Nephron progenitor cell (in vitro differentiated cells): ENCODE results near the gene PTCSC3.

Experiments
- DNase-seq: peaks from one replicate; pipeline ENCODE4 v3.0.0; 2021
- H3K27ac Mint-ChIP-seq: 2 replicates; pipeline ENCODE4 v1.8.0; 2021; ENCODE audit warnings: mild to moderate bottlenecking, moderate library complexity, mixed read lengths
- H3K27me3 Mint-ChIP-seq: 2 replicates; pipeline ENCODE4 v1.8.0; 2021; ENCODE audit warnings: mild to moderate bottlenecking, low read depth, mixed read lengths; ENCODE audit not compliant: poor library complexity
- H3K36me3 Mint-ChIP-seq: 2 replicates; pipeline ENCODE4 v1.8.0; 2021; ENCODE audit warnings: low read depth, mixed read lengths
- H3K4me1 Mint-ChIP-seq: 2 replicates; pipeline ENCODE4 v1.8.0; 2021; ENCODE audit warnings: mixed read lengths
- H3K4me3 Mint-ChIP-seq: 2 replicates; pipeline ENCODE4 v1.8.0; 2021; ENCODE audit warnings: mild to moderate bottlenecking, moderate library complexity, mixed read lengths
- H3K9me3 Mint-ChIP-seq: 2 replicates; pipeline ENCODE4 v1.8.0; 2021; ENCODE audit warnings: mild to moderate bottlenecking, moderate library complexity, mixed read lengths
- CTCF ChIP-seq: fragments of 200-600 bp; sonication (generic); IDR thresholded peaks from 2 replicates; pipeline ENCODE4 v1.5.0; 2021; ENCODE audit warnings: antibody characterized with exemption

The PTCSC3 gene

GRCh38 chr14:36151335-36151734, 25.2 kb downstream of the PTCSC3 start:
- no peak for TF ChIP-seq CTCF
- DNase-seq, result no peak
- no peaks in the 10 kb centered on the region for H3K4me1 Mint-ChIP-seq
- H3K36me3 Mint-ChIP-seq, result peaks cover 18% of the 10 kb centered on the region
- no peak overlapping the region for H3K4me3 Mint-ChIP-seq
- H3K27ac Mint-ChIP-seq, result no peak overlapping the region
- peaks cover 1% of the 10 kb centered on the region for H3K27me3 Mint-ChIP-seq
- peaks cover 40% of the 10 kb centered on the region for H3K9me3 Mint-ChIP-seq

GRCh38 chr14:36134038-36134437, 42.5 kb downstream of the PTCSC3 start:
- Mint-ChIP-seq H3K4me1 (peaks cover 6% of the 10 kb centered on the region), H3K9me3 (no peaks in the 10 kb centered on the region), H3K27me3 (peaks cover 12% of the 10 kb centered on the region), H3K36me3 (no peaks in the 10 kb centered on the region), H3K4me3 (no peak overlapping the region), H3K27ac (no peak overlapping the region)
- TF ChIP-seq CTCF, result no peak
- DNase-seq, result no peak

- no peaks in the 10 kb centered on the region for H3K36me3 Mint-ChIP-seq
- no peak for TF ChIP-seq CTCF
- H3K27me3 Mint-ChIP-seq, result peaks cover 16% of the 10 kb centered on the region
- peaks cover 13% of the 10 kb centered on the region for H3K4me1 Mint-ChIP-seq
- no peak overlapping the region for H3K27ac Mint-ChIP-seq
- H3K4me3 Mint-ChIP-seq, result no peak overlapping the region
- no peaks in the 10 kb centered on the region for H3K9me3 Mint-ChIP-seq
- DNase-seq, result no peak
Observed at GRCh38 chr14:36132826-36133225, 43.7 kb downstream of the PTCSC3 start.

- peaks cover 4% of the 10 kb centered on the region for H3K9me3 Mint-ChIP-seq
- no peak overlapping the region for H3K4me3 Mint-ChIP-seq
- no peak for DNase-seq
- TF ChIP-seq CTCF, result no peak
- no peaks in the 10 kb centered on the region for H3K36me3 Mint-ChIP-seq
- peaks cover 13% of the 10 kb centered on the region for H3K4me1 Mint-ChIP-seq
- peaks cover 16% of the 10 kb centered on the region for H3K27me3 Mint-ChIP-seq
- H3K27ac Mint-ChIP-seq, result no peak overlapping the region
Observed at GRCh38 chr14:36130186-36130585, 46.3 kb downstream of the PTCSC3 start.

GRCh38 chr14:36129181-36129580, 47.3 kb downstream of the PTCSC3 start:
- H3K27ac Mint-ChIP-seq, result no peak overlapping the region
- TF ChIP-seq CTCF, result no peak
- H3K27me3 Mint-ChIP-seq, result peaks cover 12% of the 10 kb centered on the region
- H3K9me3 Mint-ChIP-seq, result peaks cover 8% of the 10 kb centered on the region
- DNase-seq, result peak; percentile 5
- no peak overlapping the region for H3K4me3 Mint-ChIP-seq
- no peaks in the 10 kb centered on the region for H3K36me3 Mint-ChIP-seq
- peaks cover 13% of the 10 kb centered on the region for H3K4me1 Mint-ChIP-seq

- H3K27me3 Mint-ChIP-seq, result peaks cover 15% of the 10 kb centered on the region
- peaks cover 26% of the 10 kb centered on the region for H3K4me1 Mint-ChIP-seq
- TF ChIP-seq CTCF, result no peak
- H3K4me3 Mint-ChIP-seq, result no peak overlapping the region
- peak overlapping the region; percentile 14 for H3K27ac Mint-ChIP-seq
- no peaks in the 10 kb centered on the region for H3K36me3 Mint-ChIP-seq
- peak; percentile 14 for DNase-seq
- H3K9me3 Mint-ChIP-seq, result no peaks in the 10 kb centered on the region
Observed at GRCh38 chr14:36113341-36113740, 63.2 kb downstream of the PTCSC3 start.
